Gastrocnemius medialis (tissue), 4 donors: ENCODE measurements around the gene CACNA1B. TPM values are rescaled to one million over a fixed set of nuclear protein-coding genes. Genes with fewer than 3 reads are reported as not detected.

Experiments
- ATAC-seq, 2 donors: fragments of 150-250 bp; one replicate each; pipeline ENCODE4 v1.9.1; 2016
- DNase-seq, 2 donors: peaks; one replicate each; pipeline ENCODE4 v3.0.0-alpha.2; 2019
- H3K27ac ChIP-seq, 4 donors: fragments of 200-600 bp; sonication (generic); 1 replicate in 1 of 4; 2 replicates in 3 of 4; pipeline ENCODE4 v1.5.1; 2016 to 2018; ENCODE audit warnings: mild to moderate bottlenecking in 2 of 4, moderate library complexity in 1 of 4
- H3K27me3 ChIP-seq, 3 donors: fragments of 200-600 bp; sonication (generic) in 2 of 3; 1 replicate in 1 of 3; 2 replicates in 2 of 3; pipeline versions ENCODE4 v1.5.1 to v1.6.0; 2016 to 2019; ENCODE audit warnings: mild to moderate bottlenecking in 1 of 3, moderate library complexity in 1 of 3
- H3K36me3 ChIP-seq, 2 donors: fragments of 200-600 bp; sonication (generic) in 1 of 2; one replicate each; pipeline ENCODE4 v1.5.1; 2017 to 2018
- H3K4me1 ChIP-seq, 2 donors: fragments of 200-600 bp; sonication (generic) in 1 of 2; one replicate each; pipeline ENCODE4 v1.5.1; 2016 to 2017; ENCODE audit warnings: mild to moderate bottlenecking in 2 of 2
- H3K4me3 ChIP-seq, 4 donors: fragments of 200-600 bp; sonication (generic) in 3 of 4; 1 replicate in 1 of 4; 2 replicates in 3 of 4; pipeline ENCODE4 v1.5.1; 2016 to 2019; ENCODE audit warnings: mild to moderate bottlenecking in 2 of 4
- H3K9me3 ChIP-seq, 3 donors: fragments of 200-600 bp; sonication (generic) in 2 of 3; 1 replicate in 1 of 3; 2 replicates in 2 of 3; pipeline ENCODE4 v1.5.1; 2016 to 2019
- POLR2A ChIP-seq, 2 donors: fragments of 450-650 bp; IDR thresholded peaks; one replicate each; pipeline ENCODE4 v1.6.1; 2017; ENCODE audit warnings: antibody characterized with exemption in 2 of 2, mild to moderate bottlenecking in 2 of 2, moderate library complexity in 2 of 2
- in situ Hi-C, 4 donors: fragments of 200-750 bp; cut with MboI; loops; one replicate each; pipeline versions ENCODE4 v1.15.0 to v1.8.0; 2017; ENCODE audit warnings: low sequenced_read_pairs in 4 of 4
- intact Hi-C: fragments of 100-400 bp; cut with DNase I; formaldehyde crosslinking; loops from one replicate; pipeline ENCODE4 v1.15.1; 2023; ENCODE audit warnings: low total_unique reads
- total RNA-seq, 4 donors: library from RNA; depleted of rRNA; stranded (reverse); fragments of >200 nt; gene quantifications; one replicate each; pipeline versions ENCODE4 v1.1.0 to v1.2.3, GENCODE V29; 2016
- TF ChIP-seq, protein P1 (sequence below), 5 experiments: fragments of 450-650 bp in 3 of 5; fragments of 200-600 bp in 2 of 5; sonication (generic) in 2 of 5; IDR thresholded peaks in 4 of 5; conservative IDR thresholded peaks in 1 of 5; 1 replicate in 4 of 5; 2 replicates in 1 of 5; pipeline ENCODE4 v1.5.1; 2016 to 2019; ENCODE audit warnings: antibody characterized with exemption in 5 of 5, mild to moderate bottlenecking in 3 of 5, moderate library complexity in 3 of 5

Gene CACNA1B
- total RNA-seq, 4 donors from 2014 or later: 0.07 TPM; not detected in 3

DNA sequence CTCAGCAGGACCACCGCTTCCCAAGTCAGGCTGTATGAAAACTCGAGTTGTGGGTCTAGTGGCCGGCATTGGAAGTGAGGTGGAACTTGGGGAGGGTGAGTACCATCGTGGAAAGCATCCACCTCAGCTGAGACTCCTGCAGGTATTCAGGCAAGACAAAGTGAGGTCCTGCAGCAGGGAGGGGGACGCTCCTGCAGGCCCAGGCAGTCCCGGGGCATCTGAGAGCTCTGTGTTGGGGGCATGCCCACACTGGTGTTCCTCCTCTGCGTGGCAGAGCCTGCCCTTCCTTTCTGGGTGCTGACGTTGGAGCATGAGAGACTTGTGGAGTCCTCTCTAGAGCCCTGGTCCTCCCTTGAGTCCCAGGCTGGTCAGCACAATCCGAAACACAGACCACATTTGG is 187.7 kb downstream of the CACNA1B start:
- Histone ChIP-seq H3K27ac (no peak overlapping the region), H3K4me1 (no peaks in the 10 kb centered on the region), H3K4me3 (no peak overlapping the region), H3K27me3 (peaks cover 0 to 5% (median 0%) of the 10 kb centered on the region in 3 donors), H3K36me3 (no peaks in the 10 kb centered on the region), H3K9me3 (no peaks in the 10 kb centered on the region)
- ATAC-seq: no peak
- intact Hi-C loops (no loop called here), in situ Hi-C loops (no loop called here)
- no peak for DNase-seq
- TF ChIP-seq, protein P1, sequence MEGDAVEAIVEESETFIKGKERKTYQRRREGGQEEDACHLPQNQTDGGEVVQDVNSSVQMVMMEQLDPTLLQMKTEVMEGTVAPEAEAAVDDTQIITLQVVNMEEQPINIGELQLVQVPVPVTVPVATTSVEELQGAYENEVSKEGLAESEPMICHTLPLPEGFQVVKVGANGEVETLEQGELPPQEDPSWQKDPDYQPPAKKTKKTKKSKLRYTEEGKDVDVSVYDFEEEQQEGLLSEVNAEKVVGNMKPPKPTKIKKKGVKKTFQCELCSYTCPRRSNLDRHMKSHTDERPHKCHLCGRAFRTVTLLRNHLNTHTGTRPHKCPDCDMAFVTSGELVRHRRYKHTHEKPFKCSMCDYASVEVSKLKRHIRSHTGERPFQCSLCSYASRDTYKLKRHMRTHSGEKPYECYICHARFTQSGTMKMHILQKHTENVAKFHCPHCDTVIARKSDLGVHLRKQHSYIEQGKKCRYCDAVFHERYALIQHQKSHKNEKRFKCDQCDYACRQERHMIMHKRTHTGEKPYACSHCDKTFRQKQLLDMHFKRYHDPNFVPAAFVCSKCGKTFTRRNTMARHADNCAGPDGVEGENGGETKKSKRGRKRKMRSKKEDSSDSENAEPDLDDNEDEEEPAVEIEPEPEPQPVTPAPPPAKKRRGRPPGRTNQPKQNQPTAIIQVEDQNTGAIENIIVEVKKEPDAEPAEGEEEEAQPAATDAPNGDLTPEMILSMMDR (IDR thresholded peaks at IDR 0.05 in 4 of 5, conservative IDR thresholded peaks at IDR 0.05 in 1 of 5): no peak
- no peak for TF ChIP-seq POLR2A (IDR thresholded peaks at IDR 0.05)

DNA sequence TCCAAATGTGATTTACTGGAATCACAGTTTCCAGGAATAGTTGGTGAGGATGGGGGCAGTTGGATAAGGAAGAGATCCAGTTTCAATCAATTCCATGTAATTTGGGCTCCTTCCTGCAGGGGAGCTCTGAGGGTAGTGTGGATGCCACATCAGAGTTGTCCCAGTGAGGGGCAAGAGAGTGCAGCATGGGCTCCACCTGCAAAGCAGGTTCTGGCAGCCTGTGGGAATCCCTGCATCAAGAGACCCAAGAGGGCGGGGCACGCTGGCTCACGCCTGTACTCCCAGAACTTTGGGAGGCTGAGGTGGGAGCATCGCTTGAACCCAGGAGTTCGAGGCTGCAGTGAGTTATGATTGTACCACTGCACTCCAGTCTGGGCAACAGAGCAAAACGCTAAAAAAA is 188.5 kb downstream of the CACNA1B start:
- H3K27me3 ChIP-seq: peaks cover 0 to 5% (median 0%) of the 10 kb centered on the region in 3 donors
- H3K36me3 ChIP-seq: no peaks in the 10 kb centered on the region
- TF ChIP-seq, protein P1 (IDR thresholded peaks at IDR 0.05 in 4 of 5, conservative IDR thresholded peaks at IDR 0.05 in 1 of 5): no peak
- H3K4me3 ChIP-seq: no peak overlapping the region
- no peak for ATAC-seq
- DNase-seq: no peak
- H3K4me1 ChIP-seq: no peaks in the 10 kb centered on the region
- no peak overlapping the region for H3K27ac ChIP-seq
- in situ Hi-C loops (no loop called here), intact Hi-C loops (no loop called here)
- H3K9me3 ChIP-seq: no peaks in the 10 kb centered on the region

DNA sequence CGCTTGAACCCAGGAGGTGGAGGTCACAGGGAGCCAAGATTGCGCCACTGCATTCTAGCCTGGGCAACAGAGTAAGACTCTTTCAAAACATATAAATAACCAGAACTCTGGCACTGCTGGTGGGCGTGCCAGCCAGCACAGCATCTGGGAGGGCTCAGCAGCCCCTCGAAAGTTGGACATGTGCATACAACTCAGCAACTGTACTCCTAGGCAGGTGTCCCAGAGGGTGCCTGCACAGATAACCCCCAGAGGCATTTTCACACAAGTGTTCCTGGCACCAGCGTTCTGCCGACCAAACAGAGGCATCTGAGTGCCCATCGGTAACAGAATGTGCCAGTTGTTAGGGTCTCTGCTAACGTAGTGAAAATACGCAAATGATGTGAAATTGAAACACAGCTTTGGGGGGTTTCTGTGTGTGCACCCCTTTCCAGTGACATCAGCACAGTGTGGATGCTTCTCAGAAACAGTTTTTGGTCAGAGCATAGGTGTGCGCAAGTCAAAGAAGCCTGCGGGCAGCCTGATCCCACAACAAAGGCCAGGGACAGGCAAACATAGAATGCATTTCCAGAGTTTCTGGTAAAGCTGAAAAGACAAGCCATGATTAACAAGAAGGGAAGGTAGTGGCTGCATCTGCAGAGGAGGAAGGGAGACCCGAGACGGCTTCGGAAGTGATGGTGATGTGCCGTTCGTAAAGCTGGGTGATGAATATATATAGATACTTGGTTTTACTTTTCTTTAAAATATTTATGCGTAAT is 190.2 kb downstream of the CACNA1B start:
- ATAC-seq (no peak), DNase-seq (no peak)
- Histone ChIP-seq H3K9me3 (no peaks in the 10 kb centered on the region), H3K27me3 (peaks cover 0 to 5% (median under 1%) of the 10 kb centered on the region in 3 donors), H3K27ac (no peak overlapping the region), H3K4me1 (no peaks in the 10 kb centered on the region), H3K36me3 (no peaks in the 10 kb centered on the region), H3K4me3 (no peak overlapping the region)
- intact Hi-C loops: no loop called here
- in situ Hi-C loops: no loop called here
- TF ChIP-seq, protein P1 (IDR thresholded peaks at IDR 0.05 in 4 of 5, conservative IDR thresholded peaks at IDR 0.05 in 1 of 5): no peak
- no peak for TF ChIP-seq POLR2A (IDR thresholded peaks at IDR 0.05)

DNA sequence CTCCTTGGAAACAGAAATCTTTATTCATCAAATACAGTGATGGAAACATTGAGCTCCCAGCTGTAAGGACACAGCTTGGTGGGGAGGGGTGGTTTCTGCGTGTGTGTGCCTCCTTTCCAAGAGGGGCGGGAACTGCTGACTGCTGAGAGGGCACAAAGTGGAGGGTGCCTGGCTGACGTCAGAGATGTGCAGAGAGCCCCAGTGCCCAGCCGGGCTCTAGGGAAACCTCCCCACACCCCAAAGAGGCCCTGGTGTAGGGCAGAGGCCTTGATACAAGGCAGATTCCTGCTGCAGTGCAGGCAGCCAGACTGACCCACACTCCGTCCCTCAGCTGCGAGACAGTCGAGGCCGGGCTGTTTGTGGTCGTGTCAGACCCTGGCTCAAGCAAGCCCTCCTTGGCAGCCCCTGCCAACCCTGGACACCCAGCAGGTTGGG is 191.0 kb downstream of the CACNA1B start:
- Histone ChIP-seq H3K36me3 (no peaks in the 10 kb centered on the region), H3K27me3 (peaks cover 0 to 5% (median 3%) of the 10 kb centered on the region in 3 donors), H3K27ac (no peak overlapping the region), H3K4me1 (no peaks in the 10 kb centered on the region), H3K4me3 (no peak overlapping the region), H3K9me3 (no peaks in the 10 kb centered on the region)
- ATAC-seq (no peak), DNase-seq (peak in 1 of 2 donors; percentile 0)
- intact Hi-C loops (no loop called here), in situ Hi-C loops (no loop called here)
- TF ChIP-seq, protein P1 (IDR thresholded peaks at IDR 0.05 in 4 of 5, conservative IDR thresholded peaks at IDR 0.05 in 1 of 5): no peak
- TF ChIP-seq POLR2A (IDR thresholded peaks at IDR 0.05): no peak
